GM12865 (cell line): ENCODE results near the gene TAS1R1.

Source experiments
- DNase-seq: peaks from one replicate; pipeline ENCODE4 v3.0.0; 2010; ENCODE audit warnings: low read depth
- H3K4me3 ChIP-seq: 2 replicates; pipeline ENCODE4 v1.5.1; 2011; ENCODE audit warnings: mild to moderate bottlenecking, low read depth, low read length, control low read depth
- CTCF ChIP-seq: IDR thresholded peaks from 2 replicates; pipeline ENCODE4 v1.5.1; 2011; ENCODE audit warnings: low read length, control low read depth, low read depth, inconsistent platforms; ENCODE audit not compliant: insufficient read depth; ENCODE audit errors: missing control alignments

Gene TAS1R1

GRCh38 chr1:6588893-6589520 is 33.9 kb downstream of the TAS1R1 start:
- no peak for TF ChIP-seq CTCF
- no peak overlapping the region for H3K4me3 ChIP-seq
- no peak for DNase-seq

GRCh38 chr1:6590046-6590445 is 34.9 kb downstream of the TAS1R1 start:
- H3K4me3 ChIP-seq: no peak overlapping the region
- no peak for DNase-seq
- no peak for TF ChIP-seq CTCF

DNA sequence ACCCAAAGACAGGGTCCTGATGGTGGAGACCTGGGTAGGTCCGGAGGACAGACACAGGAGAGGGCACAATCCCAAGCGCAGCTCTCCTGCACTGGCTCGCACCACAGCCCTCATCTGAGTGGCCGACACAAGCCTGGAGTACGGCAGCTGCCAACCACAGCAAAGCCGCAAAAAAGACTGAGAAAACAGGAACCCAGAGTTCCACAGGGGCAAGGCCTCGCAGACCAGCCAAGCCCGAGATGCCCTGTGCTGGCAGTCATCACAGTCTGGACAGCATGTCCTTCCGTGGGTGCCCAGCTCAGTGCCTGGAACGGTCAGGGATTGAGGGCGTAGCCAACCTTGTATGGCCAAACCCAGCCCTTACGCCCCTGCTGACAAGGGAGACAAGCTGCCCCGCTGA is 36.1 kb downstream of the TAS1R1 start:
- DNase-seq: no peak
- TF ChIP-seq CTCF: no peak
- no peak overlapping the region for H3K4me3 ChIP-seq

DNA sequence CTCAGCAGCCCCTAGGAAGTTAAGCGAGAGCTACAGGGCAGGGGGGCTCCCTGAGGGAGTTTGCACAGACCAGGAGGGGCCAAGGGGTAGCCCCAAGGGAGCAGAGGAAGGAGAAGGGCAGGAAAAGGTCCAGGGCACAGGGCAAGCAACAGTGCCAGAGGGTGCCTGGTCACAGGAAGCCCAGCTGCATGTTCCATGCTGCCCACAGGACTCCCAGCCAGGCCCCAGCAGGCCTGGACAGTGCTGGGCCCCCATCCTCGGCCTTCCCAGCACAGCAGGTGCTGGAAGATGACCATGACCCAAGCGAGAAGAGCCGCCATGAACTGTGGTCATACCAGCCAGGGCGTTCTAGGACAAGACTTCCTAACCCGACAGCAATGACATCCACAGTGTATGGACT is 36.5 kb downstream of the TAS1R1 start:
- DNase-seq: no peak
- no peak for TF ChIP-seq CTCF

DNA sequence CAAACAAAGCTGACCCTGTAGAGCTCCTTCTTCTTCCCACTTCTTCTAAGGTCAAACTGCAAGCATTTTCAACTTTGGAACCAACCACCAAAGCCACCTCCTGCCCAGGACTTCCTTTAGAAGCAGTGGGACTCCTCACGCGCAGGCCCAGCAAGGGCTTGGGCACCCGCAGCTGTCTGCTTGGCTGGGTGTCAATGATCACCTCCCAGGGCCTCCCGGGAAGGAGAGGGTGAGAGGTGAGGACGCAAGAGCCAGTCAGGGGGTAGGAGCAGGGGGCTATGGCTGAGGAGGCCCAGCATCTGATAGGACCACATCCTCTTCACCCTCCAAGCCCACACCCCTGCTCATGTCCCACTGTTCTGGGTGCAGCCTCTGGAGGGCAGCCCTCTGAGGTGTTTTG is 37.3 kb downstream of the TAS1R1 start:
- H3K4me3 ChIP-seq: no peak overlapping the region
- no peak for TF ChIP-seq CTCF
- no peak for DNase-seq

More for the DNA sequence above, 36.5 kb downstream of the TAS1R1 start:
- no peak overlapping the region for H3K4me3 ChIP-seq

GRCh38 chr1:6592865-6593593 is 37.9 kb downstream of the TAS1R1 start:
- H3K4me3 ChIP-seq: no peak overlapping the region
- TF ChIP-seq CTCF: no peak
- DNase-seq: no peak
